H9 (cell line): ENCODE measurements around the gene RGS5. TPM values are rescaled to one million over a fixed set of nuclear protein-coding genes. Genes with fewer than 3 reads are reported as not detected.

Source experiments
- DNase-seq: peaks from one replicate; pipeline ENCODE4 v3.0.0-alpha.2; 2017
- H2AFZ ChIP-seq: one replicate; pipeline ENCODE4 v1.6.1; 2013; ENCODE audit warnings: mild to moderate bottlenecking, low read length, control low read depth, moderate library complexity
- H2AK5ac ChIP-seq: 2 replicates; pipeline ENCODE4 v1.6.1; 2013; ENCODE audit warnings: low read length, control low read depth, mixed read lengths; ENCODE audit not compliant: insufficient read length
- H2BK120ac ChIP-seq: one replicate; pipeline ENCODE4 v1.6.1; 2013; ENCODE audit warnings: low read depth, mild to moderate bottlenecking, low read length, control low read depth, inconsistent platforms; ENCODE audit not compliant: poor library complexity, severe bottlenecking
- H2BK12ac ChIP-seq: 2 replicates; pipeline ENCODE4 v1.6.1; 2013; ENCODE audit warnings: low read length, control low read depth, mixed read lengths, low read depth; ENCODE audit not compliant: insufficient read length
- H2BK15ac ChIP-seq: 2 replicates; pipeline ENCODE4 v1.6.1; 2013; ENCODE audit warnings: low read depth, low read length, control low read depth
- H2BK20ac ChIP-seq: one replicate; pipeline ENCODE4 v1.6.1; 2013; ENCODE audit warnings: low read depth, mild to moderate bottlenecking, low read length, control low read depth, inconsistent platforms; ENCODE audit not compliant: poor library complexity, severe bottlenecking
- H2BK5ac ChIP-seq: 2 replicates; pipeline ENCODE4 v1.6.1; 2013; ENCODE audit warnings: low read length, control low read depth, mixed read lengths; ENCODE audit not compliant: insufficient read length
- H3K14ac ChIP-seq: 2 replicates; pipeline ENCODE4 v1.6.1; 2013; ENCODE audit warnings: low read length, control low read depth; ENCODE audit not compliant: insufficient read depth
- H3K18ac ChIP-seq: 2 replicates; pipeline ENCODE4 v1.6.1; 2013; ENCODE audit warnings: low read depth, mild to moderate bottlenecking, mixed read lengths, low read length, control low read depth; ENCODE audit not compliant: insufficient read length
- H3K23ac ChIP-seq: 2 replicates; pipeline ENCODE4 v1.6.1; 2013; ENCODE audit warnings: low read length, control low read depth, mixed read lengths, low read depth; ENCODE audit not compliant: insufficient read length
- H3K23me2 ChIP-seq: 2 replicates; pipeline ENCODE4 v1.6.1; 2013; ENCODE audit warnings: low read depth, mild to moderate bottlenecking, mixed read lengths, low read length, control low read depth; ENCODE audit not compliant: insufficient read length, poor library complexity, severe bottlenecking
- H3K27ac ChIP-seq: 2 replicates; pipeline ENCODE4 v1.5.1; 2013; ENCODE audit warnings: low read length, control low read depth, mixed read lengths, low read depth; ENCODE audit not compliant: insufficient read length
- H3K27me3 ChIP-seq: 2 replicates; pipeline ENCODE4 v1.6.1; 2013; ENCODE audit warnings: low read length, control low read depth, inconsistent platforms; ENCODE audit not compliant: insufficient read depth
- H3K4ac ChIP-seq: 2 replicates; pipeline ENCODE4 v1.6.1; 2013; ENCODE audit warnings: low read depth, mild to moderate bottlenecking, control low read depth, inconsistent platforms, low read length, moderate library complexity
- H3K4me1 ChIP-seq: 2 replicates; pipeline ENCODE4 v1.6.1; 2013; ENCODE audit warnings: low read length, control low read depth, inconsistent platforms; ENCODE audit not compliant: insufficient read depth
- H3K4me2 ChIP-seq: 2 replicates; pipeline ENCODE4 v1.6.1; 2013; ENCODE audit warnings: low read length, control low read depth, mixed read lengths; ENCODE audit not compliant: insufficient read length, insufficient read depth
- H3K56ac ChIP-seq: 2 replicates; pipeline ENCODE4 v1.6.1; 2013; ENCODE audit warnings: low read depth, mild to moderate bottlenecking, mixed read lengths, low read length, control low read depth; ENCODE audit not compliant: insufficient read length
- H3K79me1 ChIP-seq: 2 replicates; pipeline ENCODE4 v1.6.1; 2013; ENCODE audit warnings: low read depth, mild to moderate bottlenecking, moderate library complexity, low read length, control low read depth, inconsistent platforms; ENCODE audit not compliant: insufficient read depth, poor library complexity, severe bottlenecking
- H3K79me2 ChIP-seq: 2 replicates; pipeline ENCODE4 v1.6.1; 2013; ENCODE audit warnings: low read length, control low read depth, inconsistent platforms; ENCODE audit not compliant: insufficient read depth
- H3K9ac ChIP-seq: 2 replicates; pipeline ENCODE4 v1.6.1; 2013; ENCODE audit warnings: low read length, control low read depth, mixed read lengths; ENCODE audit not compliant: insufficient read length; ENCODE audit errors: extremely low read depth
- H3K9me3 ChIP-seq: one replicate; pipeline ENCODE4 v1.6.1; 2013; ENCODE audit warnings: low read depth, low read length, inconsistent platforms; ENCODE audit not compliant: control insufficient read depth
- H3T11ph ChIP-seq: one replicate; pipeline ENCODE4 v1.6.1; 2013; ENCODE audit warnings: mild to moderate bottlenecking, low read length, control low read depth, inconsistent platforms
- H4K20me1 ChIP-seq: one replicate; pipeline ENCODE4 v1.6.1; 2013; ENCODE audit not compliant: control insufficient read depth, insufficient read length, insufficient read depth
- H4K5ac ChIP-seq: 2 replicates; pipeline ENCODE4 v1.6.1; 2013; ENCODE audit warnings: low read depth, mild to moderate bottlenecking, mixed read lengths, low read length, control low read depth; ENCODE audit not compliant: insufficient read length
- H4K8ac ChIP-seq: replicated peaks from 2 replicates; pipeline ENCODE4 v1.6.1; 2013; ENCODE audit warnings: low read length, control low read depth, mixed read lengths, low read depth; ENCODE audit not compliant: insufficient read length
- H4K91ac ChIP-seq: 2 replicates; pipeline ENCODE4 v1.6.1; 2013; ENCODE audit warnings: low read depth, mild to moderate bottlenecking, moderate library complexity, mixed read lengths, low read length, control low read depth; ENCODE audit not compliant: insufficient read length
- H3K27ac Mint-ChIP-seq, 3 experiments: 2 replicates in 2 of 3; 3 replicates in 1 of 3; pipeline ENCODE4 v1.8.0; 2020 to 2021; ENCODE audit warnings: mixed read lengths in 3 of 3, mild to moderate bottlenecking in 1 of 3, moderate library complexity in 1 of 3
- H3K27me3 Mint-ChIP-seq: 2 replicates; pipeline ENCODE4 v1.8.0; 2021; ENCODE audit warnings: low read depth, mild to moderate bottlenecking, moderate library complexity, mixed read lengths
- H3K36me3 Mint-ChIP-seq, 3 experiments: 2 replicates in 2 of 3; 3 replicates in 1 of 3; pipeline ENCODE4 v1.8.0; 2020 to 2021; ENCODE audit warnings: low read depth in 3 of 3, mixed read lengths in 3 of 3; ENCODE audit not compliant: insufficient read depth in 1 of 3
- H3K4me1 Mint-ChIP-seq, 2 experiments: 2 replicates each; pipeline ENCODE4 v1.8.0; 2020; ENCODE audit warnings: mixed read lengths in 2 of 2
- H3K4me3 Mint-ChIP-seq, 2 experiments: 2 replicates in 1 of 2; 3 replicates in 1 of 2; pipeline ENCODE4 v1.8.0; 2020 to 2021; ENCODE audit warnings: mild to moderate bottlenecking in 2 of 2, mixed read lengths in 2 of 2, moderate library complexity in 1 of 2
- H3K9me3 Mint-ChIP-seq, 2 experiments: 2 replicates in 1 of 2; 3 replicates in 1 of 2; pipeline ENCODE4 v1.8.0; 2020; ENCODE audit warnings: mild to moderate bottlenecking in 2 of 2, mixed read lengths in 2 of 2, moderate library complexity in 1 of 2
- WGBS: extraction: QIAGEN DNeasy Blood & Tissue Kit; methylation state at CpG from one replicate; pipeline ENCODE4 v1.1.7; 2013; ENCODE audit warnings: missing lambda C conversion rate, low lambda C conversion rate, mixed read lengths; ENCODE audit not compliant: insufficient read length; ENCODE audit errors: extremely low coverage; 5-methylcytosine and 5-hydroxymethylcytosine counted together
- total RNA-seq: library from RNA; stranded (reverse); gene quantifications from 2 replicates; pipeline ENCODE4 v1.2.1, GENCODE V29; 2021
- TF ChIP-seq, protein P1 (sequence below): fragments of 200-600 bp; sonication (generic); conservative IDR thresholded peaks from 3 replicates; pipeline ENCODE4 v1.8.0; 2021; ENCODE audit warnings: antibody characterized with exemption, mild to moderate bottlenecking

Gene RGS5
- total RNA-seq, 1 experiment from 2014 or later = 30.1 TPM

GRCh38 chr1:163171826-163172225 lies 30.9 kb downstream of the RGS5 start:
- Histone ChIP-seq H2AK5ac (no peak overlapping the region), H3T11ph (no peak overlapping the region), H3K4ac (no peak overlapping the region), H3K56ac (no peak overlapping the region), H3K79me1 (no peaks in the 10 kb centered on the region), H2BK15ac (no peak overlapping the region), H3K79me2 (no peaks in the 10 kb centered on the region), H3K27ac (no peak overlapping the region), H2BK120ac (no peak overlapping the region), H2BK5ac (no peak overlapping the region), H3K23ac (no peak overlapping the region), H4K91ac (no peak overlapping the region), H2AFZ (no peak overlapping the region), H2BK20ac (no peak overlapping the region), H3K4me1 (no peaks in the 10 kb centered on the region; the same call in 1 of the 2 replicates), H3K14ac (no peak overlapping the region), H3K18ac (no peak overlapping the region), H3K9me3 (no peaks in the 10 kb centered on the region), H3K4me2 (no peak overlapping the region), H3K27me3 (no peaks in the 10 kb centered on the region), H4K8ac (no peak overlapping the region), H3K9ac (no peak overlapping the region), H2BK12ac (no peak overlapping the region), H4K20me1 (no peaks in the 10 kb centered on the region), H3K23me2 (no peaks in the 10 kb centered on the region), H4K5ac (no peak overlapping the region)
- no peak for DNase-seq
- Mint-ChIP-seq H3K4me3 (no peak overlapping the region), H3K4me1 (peaks cover 16 to 21% of the 10 kb centered on the region in 2 experiments), H3K27ac (no peak overlapping the region; a peak in 1 of 7 replicates), H3K36me3 (no peaks in the 10 kb centered on the region), H3K9me3 (no peaks in the 10 kb centered on the region; a peak in 1 of 5 replicates), H3K27me3 (no peaks in the 10 kb centered on the region)
- no CpG with 5 or more reads among the region's 5 CpGs for WGBS
- TF ChIP-seq, protein P1, sequence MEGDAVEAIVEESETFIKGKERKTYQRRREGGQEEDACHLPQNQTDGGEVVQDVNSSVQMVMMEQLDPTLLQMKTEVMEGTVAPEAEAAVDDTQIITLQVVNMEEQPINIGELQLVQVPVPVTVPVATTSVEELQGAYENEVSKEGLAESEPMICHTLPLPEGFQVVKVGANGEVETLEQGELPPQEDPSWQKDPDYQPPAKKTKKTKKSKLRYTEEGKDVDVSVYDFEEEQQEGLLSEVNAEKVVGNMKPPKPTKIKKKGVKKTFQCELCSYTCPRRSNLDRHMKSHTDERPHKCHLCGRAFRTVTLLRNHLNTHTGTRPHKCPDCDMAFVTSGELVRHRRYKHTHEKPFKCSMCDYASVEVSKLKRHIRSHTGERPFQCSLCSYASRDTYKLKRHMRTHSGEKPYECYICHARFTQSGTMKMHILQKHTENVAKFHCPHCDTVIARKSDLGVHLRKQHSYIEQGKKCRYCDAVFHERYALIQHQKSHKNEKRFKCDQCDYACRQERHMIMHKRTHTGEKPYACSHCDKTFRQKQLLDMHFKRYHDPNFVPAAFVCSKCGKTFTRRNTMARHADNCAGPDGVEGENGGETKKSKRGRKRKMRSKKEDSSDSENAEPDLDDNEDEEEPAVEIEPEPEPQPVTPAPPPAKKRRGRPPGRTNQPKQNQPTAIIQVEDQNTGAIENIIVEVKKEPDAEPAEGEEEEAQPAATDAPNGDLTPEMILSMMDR = no peak
